ENCODE measurements around the gene CCNC.

CCNC gene, protein sequence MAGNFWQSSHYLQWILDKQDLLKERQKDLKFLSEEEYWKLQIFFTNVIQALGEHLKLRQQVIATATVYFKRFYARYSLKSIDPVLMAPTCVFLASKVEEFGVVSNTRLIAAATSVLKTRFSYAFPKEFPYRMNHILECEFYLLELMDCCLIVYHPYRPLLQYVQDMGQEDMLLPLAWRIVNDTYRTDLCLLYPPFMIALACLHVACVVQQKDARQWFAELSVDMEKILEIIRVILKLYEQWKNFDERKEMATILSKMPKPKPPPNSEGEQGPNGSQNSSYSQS

DNA sequence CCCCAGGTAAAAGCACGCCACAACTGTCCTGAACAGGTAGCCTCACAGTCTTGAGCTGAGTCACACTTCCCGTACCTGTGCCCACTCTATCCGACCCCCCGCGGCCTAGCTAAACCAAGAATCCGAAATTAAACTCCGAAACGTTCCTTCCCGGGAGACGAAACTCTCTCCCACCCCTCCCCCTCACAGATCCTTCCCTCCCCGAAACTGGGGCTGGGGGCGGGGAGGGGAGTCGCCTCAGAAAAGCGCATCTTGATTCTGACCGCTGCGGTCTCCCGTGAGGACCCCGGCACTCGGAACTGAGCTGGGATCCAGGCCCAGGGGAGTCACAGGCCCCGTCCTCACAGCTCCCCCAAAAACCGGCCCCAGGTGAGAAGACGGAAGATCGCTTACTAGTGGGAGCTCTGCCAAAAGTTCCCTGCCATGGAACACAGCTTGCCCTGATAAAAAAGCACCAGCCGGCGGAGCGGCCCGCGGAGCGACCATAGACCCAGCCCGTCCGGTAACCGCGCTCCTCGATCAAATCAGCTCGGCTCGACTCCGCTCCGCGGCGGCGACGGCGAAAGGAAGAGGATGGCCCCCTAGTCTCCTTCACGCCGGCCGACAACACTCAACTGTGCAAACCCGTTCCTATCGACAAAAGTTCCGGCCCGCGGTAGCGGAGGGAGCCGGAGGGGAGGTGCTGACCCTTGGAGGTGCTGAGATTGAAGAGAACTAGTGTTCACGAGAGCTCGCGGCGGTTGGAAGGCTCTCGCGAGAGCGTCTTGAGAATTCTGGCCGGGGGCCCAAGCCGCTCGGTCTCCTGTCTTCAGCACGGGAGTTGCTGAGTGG, at the start of gene CCNC:
TSS of gene CCNC (minus strand) at position 558 of the 831 bp plus-strand sequence. CDS start at position 425, 133 bp downstream.
- DNase-seq: peak; percentile 85

DNA sequence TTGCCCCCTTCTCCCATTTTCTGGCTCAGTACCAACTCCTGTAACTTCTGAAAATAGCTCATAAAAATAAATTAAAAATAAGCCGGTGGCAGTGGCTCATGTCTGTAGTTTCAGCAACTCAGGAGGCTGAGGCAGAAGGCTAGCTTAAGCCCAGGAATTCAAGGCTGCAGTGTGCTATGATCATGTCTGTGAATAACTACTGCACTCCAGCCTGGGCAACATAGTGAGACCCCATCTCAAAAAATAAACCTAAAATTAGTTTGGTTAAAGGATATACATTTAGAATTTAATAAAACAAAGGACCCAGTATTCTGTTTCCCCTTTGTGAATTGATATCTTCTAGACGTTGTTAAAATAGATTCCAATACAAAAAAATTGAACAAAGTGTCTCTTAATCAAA, 48.7 kb upstream of the CCNC start:
- no peak for DNase-seq

DNA sequence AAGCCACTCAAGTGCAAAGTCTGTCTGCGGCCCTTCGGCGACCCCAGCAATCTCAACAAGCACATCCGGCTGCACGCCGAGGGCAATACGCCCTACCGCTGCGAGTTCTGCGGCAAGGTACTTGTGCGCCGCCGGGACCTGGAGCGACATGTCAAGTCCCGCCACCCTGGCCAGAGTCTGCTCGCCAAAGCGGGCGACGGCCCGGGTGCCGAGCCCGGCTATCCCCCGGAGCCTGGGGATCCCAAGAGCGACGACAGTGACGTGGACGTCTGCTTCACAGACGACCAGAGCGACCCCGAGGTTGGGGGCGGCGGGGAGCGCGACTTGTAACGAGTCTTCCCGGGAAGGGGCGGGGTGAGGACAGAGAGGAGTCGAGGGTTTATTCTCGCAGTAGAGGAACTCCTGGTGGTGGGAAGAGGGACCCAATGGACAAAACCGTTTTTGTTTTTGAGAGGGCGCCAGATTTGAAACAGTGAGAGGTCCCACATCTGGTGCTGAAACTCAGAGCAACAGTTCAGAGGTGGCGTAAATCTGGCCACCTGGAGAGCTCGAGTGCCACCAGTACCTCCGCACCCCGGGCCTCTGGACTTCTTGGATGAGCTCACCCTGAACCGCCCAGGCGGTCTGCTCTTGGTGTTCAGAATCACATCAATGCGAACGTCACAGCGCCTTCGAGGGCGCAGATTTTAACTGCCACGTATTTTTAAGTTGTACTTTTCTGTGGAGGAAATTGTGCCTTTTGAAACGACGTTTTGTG, 46.1 kb upstream of the CCNC start:
- DNase-seq: peak; percentile 31

DNA sequence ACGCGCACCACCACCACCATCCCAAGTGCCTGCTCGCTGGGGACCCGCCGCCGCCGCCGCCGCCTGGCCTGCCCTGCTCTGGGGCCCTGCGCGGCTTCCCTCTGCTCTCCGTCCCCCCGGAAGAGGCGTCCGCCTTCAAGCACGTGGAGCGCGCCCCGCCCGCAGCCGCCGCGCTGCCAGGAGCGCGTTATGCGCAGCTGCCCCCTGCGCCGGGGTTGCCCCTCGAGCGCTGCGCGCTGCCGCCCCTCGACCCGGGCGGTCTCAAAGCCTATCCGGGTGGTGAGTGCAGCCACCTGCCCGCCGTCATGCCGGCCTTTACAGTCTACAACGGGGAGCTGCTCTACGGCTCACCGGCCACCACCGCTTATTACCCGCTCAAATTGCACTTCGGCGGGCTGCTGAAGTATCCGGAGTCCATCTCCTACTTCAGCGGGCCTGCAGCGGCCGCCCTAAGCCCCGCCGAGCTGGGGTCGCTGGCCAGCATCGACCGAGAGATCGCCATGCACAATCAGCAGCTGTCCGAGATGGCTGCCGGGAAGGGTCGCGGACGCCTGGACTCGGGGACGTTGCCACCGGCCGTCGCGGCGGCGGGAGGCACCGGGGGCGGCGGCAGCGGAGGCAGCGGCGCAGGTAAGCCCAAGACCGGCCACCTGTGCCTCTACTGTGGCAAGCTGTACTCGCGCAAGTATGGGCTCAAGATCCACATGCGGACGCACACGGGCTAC, 45.4 kb upstream of the CCNC start:
- no peak for DNase-seq

DNA sequence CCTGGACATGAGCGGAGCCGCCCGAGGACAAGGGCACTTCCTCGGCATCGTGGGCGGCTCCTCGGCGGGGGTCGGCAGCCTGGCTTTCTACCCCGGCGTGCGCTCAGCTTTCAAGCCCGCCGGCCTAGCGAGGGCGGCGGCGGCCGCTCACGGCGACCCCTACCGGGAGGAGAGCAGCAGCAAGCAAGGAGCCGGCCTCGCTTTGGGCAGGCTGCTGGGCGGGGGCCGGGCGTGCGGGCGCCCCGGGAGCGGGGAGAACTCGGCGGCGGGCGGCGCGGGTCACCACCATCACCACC, 44.9 kb upstream of the CCNC start:
- DNase-seq: peak; percentile 28

DNA sequence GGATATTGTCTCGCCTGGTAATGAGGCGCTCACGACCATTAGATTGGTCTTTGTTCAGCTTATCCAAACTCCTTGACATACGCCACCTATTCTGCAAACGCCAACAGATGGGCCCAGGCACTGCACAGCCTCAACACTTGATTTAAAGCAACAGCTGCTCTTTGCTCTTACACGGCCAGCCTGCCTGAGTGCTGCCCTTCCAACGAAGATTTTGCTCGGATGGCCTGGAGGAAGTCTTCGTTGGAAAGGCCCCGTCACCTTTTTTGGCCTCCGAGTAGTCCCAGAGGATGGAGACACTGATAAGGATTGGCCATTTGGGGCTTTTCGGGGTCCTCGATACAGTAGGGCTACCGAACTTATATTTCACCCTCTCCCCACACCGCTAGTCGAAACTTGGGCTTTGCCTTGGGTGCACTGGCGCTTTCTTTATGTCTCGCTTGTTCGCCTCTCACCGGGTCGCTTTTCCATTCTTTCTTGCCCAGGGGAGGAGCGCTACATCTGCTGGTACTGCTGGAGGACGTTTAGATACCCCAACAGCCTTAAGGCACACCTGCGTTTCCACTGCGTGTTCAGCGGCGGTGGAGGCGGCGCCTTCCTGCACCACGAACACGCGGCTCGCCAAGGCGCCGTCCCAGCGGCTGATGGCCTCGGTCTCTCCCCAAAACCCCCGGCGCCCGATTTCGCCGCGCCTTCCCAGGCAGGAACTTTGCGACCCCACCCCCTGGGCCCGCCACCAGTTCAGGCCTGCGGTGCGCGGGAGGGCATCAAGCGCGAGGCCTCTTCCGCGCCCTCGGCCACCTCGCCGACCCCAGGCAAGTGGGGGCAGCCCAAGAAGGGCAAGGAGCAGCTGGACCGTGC, 44.3 kb upstream of the CCNC start:
- DNase-seq: no peak

DNA sequence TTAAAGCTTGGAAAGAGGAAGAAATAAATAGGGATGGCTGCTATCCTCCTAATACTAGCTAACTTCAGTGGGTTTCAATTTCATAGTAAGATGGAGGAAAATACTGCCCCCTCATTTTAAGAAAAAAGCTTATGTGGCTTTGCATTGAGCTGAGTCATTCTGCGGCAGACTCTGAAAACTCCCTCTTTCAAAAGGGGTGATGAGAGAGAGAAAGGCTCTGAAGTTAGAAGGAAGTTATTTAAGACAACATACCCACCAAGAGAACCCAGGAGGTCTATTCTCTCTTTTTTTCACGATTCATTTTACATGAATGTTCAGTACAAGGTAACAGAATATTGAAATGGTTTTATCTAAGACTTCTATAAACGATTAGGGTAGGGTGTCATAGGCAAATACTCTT, 42.7 kb upstream of the CCNC start:
- DNase-seq: no peak

DNA sequence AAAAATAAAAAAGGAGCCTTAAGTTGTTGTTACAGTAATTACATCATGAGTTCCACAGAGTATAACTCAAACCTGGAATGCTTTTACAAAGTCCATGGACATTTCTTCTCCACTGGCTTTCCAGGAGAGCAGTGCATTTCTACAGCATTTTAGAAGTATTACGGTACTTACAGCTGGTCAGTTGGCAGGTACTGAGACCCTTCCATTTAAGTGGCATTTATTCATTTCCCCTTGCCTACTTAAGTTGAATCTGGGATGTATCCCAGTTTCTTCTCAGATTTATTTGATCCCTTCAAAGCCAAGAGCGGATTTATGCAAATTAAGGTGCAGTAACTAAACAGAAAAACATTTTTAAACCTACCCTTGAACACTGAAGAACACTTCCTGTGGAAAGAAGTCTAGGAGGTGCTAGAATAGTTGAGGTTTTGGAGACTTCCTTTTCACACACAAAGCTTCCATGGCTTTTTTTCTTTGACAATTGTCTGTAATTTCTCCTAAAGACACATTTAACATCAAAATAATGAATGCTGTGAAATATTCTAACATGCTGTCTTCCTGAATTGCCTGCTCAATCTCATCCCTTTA, 41.5 kb upstream of the CCNC start:
- no peak for DNase-seq

DNA sequence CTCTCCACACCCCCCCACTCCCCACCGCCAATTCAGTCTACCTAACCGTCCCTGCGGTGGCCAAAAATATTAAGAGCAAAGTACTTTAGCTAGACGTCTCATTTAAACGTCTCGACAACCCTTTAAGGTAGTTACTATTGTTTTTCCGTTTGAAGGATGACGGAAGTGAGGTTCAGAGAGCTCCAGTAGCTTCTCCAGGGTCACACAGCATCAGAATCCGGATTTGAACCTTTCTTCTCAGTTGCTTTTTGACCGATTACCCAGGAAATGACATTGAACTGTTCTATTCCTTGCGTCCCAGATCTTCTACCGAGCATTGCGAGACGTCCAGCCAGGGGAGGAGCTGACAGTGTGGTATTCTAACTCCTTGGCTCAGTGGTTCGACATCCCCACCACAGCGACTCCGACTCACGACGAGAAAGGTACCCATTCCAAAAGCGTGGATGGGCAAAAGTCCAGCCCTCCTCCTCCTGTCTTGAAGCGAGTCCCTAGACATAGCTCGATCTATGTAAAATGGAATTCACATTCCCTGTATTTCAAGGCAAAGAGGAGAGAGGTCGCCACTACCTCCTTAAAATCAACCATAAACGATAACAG, 40.5 kb upstream of the CCNC start:
- no peak for DNase-seq

DNA sequence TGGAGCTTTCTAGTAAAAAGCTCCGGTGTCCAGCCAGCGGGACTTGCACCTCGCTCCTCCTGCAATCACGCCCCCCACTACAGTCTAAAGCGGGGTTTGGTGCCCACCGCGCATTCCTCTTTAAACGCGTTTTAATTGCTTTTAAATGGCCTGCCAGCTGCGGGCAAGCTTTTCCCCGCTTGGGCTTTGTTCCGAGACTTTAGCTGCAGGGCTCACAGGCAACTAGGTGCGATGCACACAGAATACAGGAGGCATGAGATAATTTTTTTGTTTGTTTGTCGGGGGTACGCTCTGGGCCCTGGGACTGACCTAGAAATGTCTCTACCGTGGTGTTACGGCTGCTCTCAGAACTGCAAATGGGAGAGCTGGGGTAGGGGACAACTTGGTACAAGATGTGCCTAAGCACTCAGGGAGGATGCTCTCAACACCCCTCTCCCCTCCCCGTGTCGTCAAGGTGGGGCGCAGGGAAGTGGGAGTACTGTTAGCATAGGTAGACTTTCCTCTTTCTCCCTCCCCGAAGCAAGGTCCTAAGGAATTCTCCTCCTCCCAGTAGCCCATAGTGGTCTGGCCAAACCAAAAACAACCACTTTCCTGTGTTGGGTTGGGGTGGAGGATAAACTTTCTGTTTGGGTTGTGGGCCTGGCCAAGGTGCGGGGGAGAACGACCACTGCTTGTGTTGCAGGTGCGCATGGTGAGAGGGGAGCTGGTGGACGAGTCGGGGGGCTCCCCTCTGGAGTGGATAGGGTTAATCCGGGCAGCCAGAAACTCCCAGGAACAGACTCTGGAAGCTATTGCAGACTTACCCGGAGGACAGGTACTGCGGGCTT, 39.8 kb upstream of the CCNC start:
- no peak for DNase-seq

DNA sequence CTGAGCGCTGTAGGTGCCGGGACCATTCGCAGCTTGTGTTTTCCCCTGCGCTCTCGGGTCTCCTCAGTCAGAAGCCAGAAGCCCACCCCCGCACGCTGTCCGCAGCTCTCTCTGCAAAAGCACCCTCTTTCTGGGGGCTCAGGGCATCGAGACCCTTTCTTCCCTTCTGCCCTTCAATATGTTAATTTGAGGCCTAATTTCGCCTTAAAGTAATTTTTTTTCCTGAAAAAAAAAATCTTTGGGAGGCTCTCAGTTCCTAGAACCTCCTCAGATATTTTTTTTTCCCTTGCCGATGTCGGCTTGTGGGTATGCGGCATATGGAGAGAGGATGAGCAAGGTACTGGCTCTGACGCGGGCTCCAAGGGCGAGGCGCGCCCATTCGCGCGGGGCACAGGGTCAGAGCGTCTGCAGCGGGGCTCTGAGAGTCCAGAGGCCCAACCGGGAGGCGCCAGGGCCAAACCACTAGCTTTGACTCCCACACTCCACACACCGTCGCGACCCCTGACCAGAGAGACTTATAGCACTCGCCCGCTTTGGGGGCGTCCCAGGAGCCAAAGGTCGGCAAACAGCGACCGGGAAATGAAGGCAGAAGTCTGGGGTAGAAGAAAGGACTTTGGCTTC, 39.1 kb upstream of the CCNC start:
- DNase-seq: no peak

DNA sequence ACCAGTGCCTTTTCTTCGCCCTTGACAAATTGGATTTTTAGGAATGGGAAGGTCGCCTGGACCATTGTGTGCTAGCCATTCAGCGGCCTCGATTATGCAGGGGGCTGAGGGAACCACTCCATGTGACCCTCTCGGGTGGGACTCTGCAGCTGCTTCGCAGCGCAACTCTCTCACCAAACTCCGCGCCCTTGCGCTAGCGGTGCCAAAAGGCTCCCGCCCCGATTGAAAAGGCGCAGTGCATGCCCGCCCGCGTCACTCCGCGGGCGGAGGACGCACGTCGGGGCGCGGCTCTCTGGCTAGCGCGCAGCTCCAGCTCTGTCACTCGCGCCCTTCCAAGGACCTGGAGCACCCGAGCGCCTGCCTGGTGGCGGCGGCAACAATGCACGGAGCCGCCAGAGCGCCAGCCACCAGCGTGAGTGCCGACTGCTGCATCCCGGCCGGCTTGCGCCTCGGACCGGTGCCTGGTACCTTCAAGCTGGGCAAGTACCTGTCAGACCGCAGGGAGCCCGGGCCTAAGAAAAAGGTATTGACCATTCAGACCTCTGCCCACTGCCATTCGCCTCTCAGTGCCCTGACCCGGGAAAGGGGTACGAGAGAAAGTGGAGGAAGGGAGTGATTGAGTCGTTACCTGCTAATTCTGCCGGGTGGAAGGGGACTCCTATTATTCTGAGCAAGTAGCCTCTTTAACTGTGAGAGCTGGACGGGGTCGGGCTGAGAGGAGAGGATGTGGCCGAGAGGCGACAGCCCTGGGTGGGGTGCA, 38.4 kb upstream of the CCNC start, which contains the start of gene PRDM13:
TSS of gene PRDM13 (plus strand) at position 178 of the 760 bp plus-strand sequence. CDS start at position 380, 202 bp downstream.
- no peak for DNase-seq

DNA sequence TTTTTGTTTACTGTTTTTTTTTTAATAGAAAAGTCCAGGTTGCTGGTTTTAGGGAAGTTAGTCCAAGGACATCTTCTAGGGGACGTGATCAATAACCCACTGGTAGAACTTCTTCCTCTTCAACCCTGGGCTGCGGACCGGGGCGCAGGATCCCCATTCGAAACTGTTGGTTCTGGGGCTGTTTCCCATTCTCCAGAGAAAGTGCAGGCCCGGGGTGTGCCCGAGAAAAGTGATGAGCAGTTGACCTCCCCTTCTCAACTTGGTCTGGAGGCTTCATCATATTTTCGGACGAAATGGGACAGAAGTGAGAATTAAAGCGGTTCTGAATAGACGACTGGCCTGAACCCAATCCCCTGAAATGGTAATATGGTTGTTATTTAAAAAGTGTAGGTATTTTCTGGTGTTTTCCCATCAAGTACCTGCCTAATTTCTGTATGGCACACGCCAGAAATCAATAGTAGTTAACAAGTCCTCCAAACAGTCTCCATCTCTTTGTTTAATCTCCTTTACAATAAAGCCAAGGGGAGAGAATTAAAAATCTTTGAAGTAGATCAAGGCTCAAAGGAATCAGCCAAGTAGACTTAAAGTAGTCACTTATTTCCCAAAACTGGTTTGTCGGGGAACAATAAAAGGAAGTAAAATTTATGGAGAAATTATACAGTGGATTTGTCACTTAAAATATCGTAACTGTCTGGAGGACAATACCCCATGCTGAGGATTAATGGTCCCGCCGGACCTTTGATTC, 37.6 kb upstream of the CCNC start:
- DNase-seq: no peak

DNA sequence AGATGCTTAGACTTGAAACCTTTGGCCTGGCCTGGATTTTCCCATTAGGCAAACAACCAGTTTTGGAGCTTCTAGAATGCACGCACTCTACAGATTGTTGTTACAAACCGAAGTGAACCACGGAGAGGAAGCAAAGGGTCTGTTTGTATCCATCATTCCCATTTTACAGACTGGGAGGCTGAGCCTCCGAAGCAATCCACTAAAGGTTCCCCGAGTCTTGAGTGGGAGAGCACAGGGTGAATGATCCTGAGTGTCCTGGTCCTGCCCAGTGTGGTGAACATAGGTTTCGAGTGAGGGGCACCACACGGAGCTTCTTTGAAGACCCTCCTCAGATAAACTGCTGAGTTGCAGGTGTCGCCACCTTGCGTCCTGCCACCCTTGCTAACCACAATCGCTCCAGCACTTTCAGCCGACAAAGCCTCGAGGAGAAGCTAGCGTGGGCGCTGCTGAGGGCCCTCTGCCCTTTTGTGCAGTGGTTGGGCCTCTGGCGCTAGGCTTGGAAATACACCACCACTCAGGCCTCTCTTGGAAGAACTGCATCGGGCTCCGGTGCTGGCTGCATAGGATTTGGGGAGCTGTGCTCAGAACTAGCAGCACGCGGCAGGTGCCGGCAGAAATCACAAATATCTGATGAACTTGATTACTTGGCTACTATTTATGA, 36.7 kb upstream of the CCNC start:
- no peak for DNase-seq

DNA sequence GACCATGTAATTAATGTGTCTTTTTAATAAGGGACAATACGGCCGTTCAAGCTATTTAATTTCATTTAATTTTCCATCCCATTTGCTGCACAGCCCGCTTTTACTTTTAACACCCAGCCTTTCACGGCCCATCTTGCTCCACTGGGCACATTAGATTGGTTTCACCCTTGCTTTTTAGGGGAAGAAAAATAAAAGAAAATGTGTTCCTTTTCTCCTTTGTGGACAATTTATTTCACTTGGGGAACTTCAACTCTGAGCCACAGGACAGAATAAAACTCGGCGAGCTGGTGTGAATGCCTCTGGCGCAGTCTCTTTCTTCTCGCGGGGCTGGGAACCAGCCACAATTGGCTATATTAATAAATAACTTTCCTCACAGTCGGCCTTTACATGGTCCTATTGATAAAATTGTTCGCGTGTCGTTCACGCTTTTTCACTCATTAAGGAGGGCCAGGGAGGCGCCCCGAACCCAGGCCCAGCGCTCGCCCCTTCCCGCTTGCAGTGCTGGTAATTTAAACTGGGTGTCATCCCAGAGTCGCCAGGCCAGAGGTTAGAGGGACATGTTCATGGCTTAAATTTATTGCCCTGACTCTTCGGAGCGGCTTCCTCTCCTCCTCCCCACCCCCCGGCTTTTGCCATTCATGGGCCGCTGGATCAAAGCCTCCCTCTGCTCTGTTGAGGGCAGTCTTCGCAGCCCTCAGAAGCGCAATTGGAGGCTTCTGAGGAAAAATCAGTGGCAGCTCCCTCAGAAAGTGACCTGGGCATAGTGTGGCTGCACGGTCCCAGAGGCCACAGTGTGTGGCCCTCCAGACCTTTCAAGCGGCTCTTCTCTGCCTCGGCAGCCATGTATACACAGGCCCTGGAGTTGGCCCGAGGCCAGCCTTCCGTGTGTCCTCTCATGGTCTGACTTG, 36.0 kb upstream of the CCNC start:
- no peak for DNase-seq

DNA sequence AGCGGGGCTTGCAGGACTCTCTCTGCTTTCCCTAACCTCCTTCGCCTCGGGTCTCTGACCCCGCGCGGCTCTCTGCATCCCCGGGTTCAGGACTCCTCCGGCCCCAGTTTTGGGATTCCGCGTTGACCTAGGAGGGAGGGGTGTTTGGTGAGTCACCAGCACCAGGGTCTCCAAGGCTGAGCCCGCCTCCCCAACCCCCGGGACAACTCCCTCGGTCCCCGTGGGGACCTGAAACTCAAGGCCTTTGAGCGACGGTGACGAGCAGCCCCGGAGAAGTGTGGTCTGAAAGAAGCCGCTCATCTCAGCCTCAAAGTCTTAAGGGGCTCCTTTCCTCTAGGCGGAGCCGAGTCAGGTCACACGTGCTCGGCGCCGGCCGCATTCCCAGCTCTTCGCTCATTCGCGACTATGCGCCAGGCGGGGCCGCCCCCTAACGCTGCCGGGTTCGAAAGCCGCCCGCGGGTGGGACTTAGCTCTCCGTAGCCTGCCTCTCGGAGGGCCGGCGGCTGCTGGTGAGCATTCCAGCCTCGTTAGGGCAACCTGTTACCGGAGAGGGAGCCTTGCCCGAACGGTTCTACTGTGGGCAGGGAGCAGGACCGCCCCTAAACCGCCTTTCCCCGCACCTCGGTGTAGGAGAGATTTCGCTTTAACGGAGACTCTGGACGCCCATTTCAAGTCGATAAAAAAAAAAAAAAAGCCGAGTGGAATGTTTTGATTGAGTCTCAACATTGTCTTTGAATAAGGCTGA, 35.1 kb upstream of the CCNC start:
- no peak for DNase-seq

All from activated gamma-delta T cell treated with Interleukin-2 at 50 U/mL for 16 hours (primary cell).